Measurements from ENCODE around the gene CSF2RB.

CSF2RB gene

GRCh38 chr22:36913427-36914389, at the start of gene CSF2RB:
Gene CSF2RB, plus strand, starts transcription at chr22:36913628. Its CDS starts 8,580 bp downstream, at chr22:36922208.
- H3K36me3 ChIP-seq (ENCODE audit: control insufficient read depth, insufficient read depth, low read length), result no peaks in the 10 kb centered on the region
- H3K27me3 ChIP-seq (ENCODE audit: control insufficient read depth, insufficient read depth, low read length), result peaks cover 4% of the 10 kb centered on the region; the same call in 1 of the 2 replicates
- no peak within 1 kb of the TSS for H3K4me3 ChIP-seq (ENCODE audit: low read length)
- 0 out of 2 replicates have a peak, but pooled peaks cover 1% of the 10 kb centered on the region for H3K4me1 ChIP-seq (ENCODE audit: control insufficient read depth, insufficient read depth, low read length)
- no peaks in the 10 kb centered on the region for H3K9me3 ChIP-seq (ENCODE audit: control insufficient read depth, insufficient read depth, low read length)
- WGBS (ENCODE audit: insufficient coverage, insufficient read length), result no CpG with 5 or more reads among the region's 18 CpGs
- DNase-seq (ENCODE audit: low read depth, low spot score), result no peak
- no peak within 1 kb of the TSS for H3K27ac ChIP-seq (ENCODE audit: low read length)

GRCh38 chr22:36863979-36864378, 49.4 kb upstream of the CSF2RB start:
- Histone ChIP-seq H3K27me3 (ENCODE audit: control insufficient read depth, insufficient read depth, low read length) (no peaks in the 10 kb centered on the region), H3K36me3 (ENCODE audit: control insufficient read depth, insufficient read depth, low read length) (no peaks in the 10 kb centered on the region), H3K4me3 (ENCODE audit: low read length) (no peak overlapping the region), H3K27ac (ENCODE audit: low read length) (no peak overlapping the region), H3K9me3 (ENCODE audit: control insufficient read depth, insufficient read depth, low read length) (no peaks in the 10 kb centered on the region), H3K4me1 (ENCODE audit: control insufficient read depth, insufficient read depth, low read length) (no peaks in the 10 kb centered on the region)
- no CpG with 5 or more reads among the region's 6 CpGs for WGBS (ENCODE audit: insufficient coverage, insufficient read length)
- no peak for DNase-seq (ENCODE audit: low read depth, low spot score)

GRCh38 chr22:36864454-36865215, 48.8 kb upstream of the CSF2RB start:
- Histone ChIP-seq H3K36me3 (ENCODE audit: control insufficient read depth, insufficient read depth, low read length) (no peaks in the 10 kb centered on the region), H3K27me3 (ENCODE audit: control insufficient read depth, insufficient read depth, low read length) (no peaks in the 10 kb centered on the region), H3K9me3 (ENCODE audit: control insufficient read depth, insufficient read depth, low read length) (no peaks in the 10 kb centered on the region), H3K4me3 (ENCODE audit: low read length) (no peak overlapping the region), H3K27ac (ENCODE audit: low read length) (no peak overlapping the region), H3K4me1 (ENCODE audit: control insufficient read depth, insufficient read depth, low read length) (no peaks in the 10 kb centered on the region)
- no CpG with 5 or more reads among the region's 14 CpGs for WGBS (ENCODE audit: insufficient coverage, insufficient read length)
- no peak for DNase-seq (ENCODE audit: low read depth, low spot score)

GRCh38 chr22:36865346-36865745, 48.1 kb upstream of the CSF2RB start:
- Histone ChIP-seq H3K27ac (ENCODE audit: low read length) (no peak overlapping the region), H3K36me3 (ENCODE audit: control insufficient read depth, insufficient read depth, low read length) (no peaks in the 10 kb centered on the region), H3K4me3 (ENCODE audit: low read length) (no peak overlapping the region), H3K27me3 (ENCODE audit: control insufficient read depth, insufficient read depth, low read length) (no peaks in the 10 kb centered on the region), H3K9me3 (ENCODE audit: control insufficient read depth, insufficient read depth, low read length) (no peaks in the 10 kb centered on the region), H3K4me1 (ENCODE audit: control insufficient read depth, insufficient read depth, low read length) (no peaks in the 10 kb centered on the region)
- no peak for DNase-seq (ENCODE audit: low read depth, low spot score)
- no CpG with 5 or more reads among the region's 13 CpGs for WGBS (ENCODE audit: insufficient coverage, insufficient read length)

DNA sequence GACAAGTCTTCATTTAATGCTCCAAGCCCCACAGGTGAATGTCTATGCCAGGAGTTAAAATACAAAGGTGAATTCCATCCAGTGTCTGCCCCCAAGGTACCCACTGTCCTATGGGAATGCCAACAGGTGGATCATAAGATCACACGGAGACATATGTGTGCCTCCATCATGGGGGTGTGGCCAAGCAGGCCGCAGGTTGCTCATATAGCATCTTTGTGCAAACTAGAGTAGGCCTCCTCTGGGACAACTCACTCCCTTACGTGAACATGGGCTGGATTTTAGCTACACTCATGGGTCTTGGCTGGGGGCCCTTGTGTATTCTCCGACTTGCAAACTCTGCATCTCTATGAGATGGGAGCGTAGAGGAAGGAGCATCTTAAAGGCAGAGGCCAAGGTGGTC, 45.7 kb upstream of the CSF2RB start:
- Histone ChIP-seq H3K9me3 (ENCODE audit: control insufficient read depth, insufficient read depth, low read length) (no peaks in the 10 kb centered on the region), H3K36me3 (ENCODE audit: control insufficient read depth, insufficient read depth, low read length) (no peaks in the 10 kb centered on the region), H3K27ac (ENCODE audit: low read length) (no peak overlapping the region), H3K4me1 (ENCODE audit: control insufficient read depth, insufficient read depth, low read length) (no peaks in the 10 kb centered on the region), H3K4me3 (ENCODE audit: low read length) (no peak overlapping the region), H3K27me3 (ENCODE audit: control insufficient read depth, insufficient read depth, low read length) (no peaks in the 10 kb centered on the region)
- no CpG with 5 or more reads among the region's 5 CpGs for WGBS (ENCODE audit: insufficient coverage, insufficient read length)
- DNase-seq (ENCODE audit: low read depth, low spot score), result no peak

DNA sequence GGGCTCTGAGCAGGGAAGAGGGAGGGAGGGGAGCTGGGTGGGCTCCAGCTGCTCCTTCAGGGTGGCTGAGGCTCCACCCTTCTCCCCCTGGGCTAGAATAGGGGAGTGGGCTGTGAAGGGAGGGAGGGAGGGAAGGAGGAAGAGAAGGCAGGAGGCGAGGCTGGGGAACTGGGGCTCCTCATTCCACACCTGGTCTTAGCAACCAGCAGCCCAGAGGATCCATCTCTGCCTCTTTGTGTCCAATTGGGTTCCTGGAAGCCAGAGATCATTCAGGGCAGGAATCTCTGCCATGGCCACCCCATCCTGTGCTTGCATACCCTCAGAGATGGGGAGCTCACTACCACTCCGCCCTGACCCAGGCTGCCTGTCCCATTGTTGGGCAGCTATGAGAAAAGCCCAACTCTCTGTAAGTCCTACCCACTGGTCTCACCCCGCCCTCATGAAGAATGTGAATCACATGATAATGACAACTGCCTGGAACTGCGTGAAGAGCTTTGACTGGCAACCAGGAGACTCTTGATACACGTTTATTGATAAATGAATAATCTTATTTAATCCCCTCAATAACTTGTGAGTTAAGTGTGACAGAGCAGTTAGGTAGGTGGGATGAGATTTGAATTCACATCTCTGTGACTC, 44.8 kb upstream of the CSF2RB start:
- Histone ChIP-seq H3K9me3 (ENCODE audit: control insufficient read depth, insufficient read depth, low read length) (no peaks in the 10 kb centered on the region), H3K27me3 (ENCODE audit: control insufficient read depth, insufficient read depth, low read length) (no peaks in the 10 kb centered on the region), H3K4me3 (ENCODE audit: low read length) (no peak overlapping the region), H3K27ac (ENCODE audit: low read length) (no peak overlapping the region), H3K36me3 (ENCODE audit: control insufficient read depth, insufficient read depth, low read length) (no peaks in the 10 kb centered on the region), H3K4me1 (ENCODE audit: control insufficient read depth, insufficient read depth, low read length) (no peaks in the 10 kb centered on the region)
- no peak for DNase-seq (ENCODE audit: low read depth, low spot score)
- WGBS (ENCODE audit: insufficient coverage, insufficient read length), result no CpG with 5 or more reads among the region's 5 CpGs

DNA sequence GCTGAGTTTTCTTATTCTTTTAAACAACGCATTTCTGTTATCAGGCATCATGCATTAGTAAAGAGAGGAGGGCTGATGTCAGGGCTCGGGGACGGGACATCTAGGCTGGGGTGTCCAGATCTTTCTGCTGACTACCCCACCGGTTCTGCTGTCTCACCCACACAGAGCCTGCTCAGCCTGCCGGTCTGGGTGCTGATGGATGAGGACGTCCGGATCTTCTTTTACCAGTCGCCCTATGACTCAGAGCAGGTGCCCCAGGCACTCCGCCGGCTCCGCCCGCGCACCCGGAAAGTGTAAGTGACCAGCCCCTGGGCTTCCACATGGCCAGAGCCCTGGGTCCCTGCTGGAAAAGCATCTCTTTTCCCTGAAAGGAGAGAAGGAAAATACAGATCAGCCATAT, 43.2 kb upstream of the CSF2RB start:
- Histone ChIP-seq H3K4me1 (ENCODE audit: control insufficient read depth, insufficient read depth, low read length) (no peaks in the 10 kb centered on the region), H3K36me3 (ENCODE audit: control insufficient read depth, insufficient read depth, low read length) (no peaks in the 10 kb centered on the region), H3K4me3 (ENCODE audit: low read length) (no peak overlapping the region), H3K9me3 (ENCODE audit: control insufficient read depth, insufficient read depth, low read length) (no peaks in the 10 kb centered on the region), H3K27me3 (ENCODE audit: control insufficient read depth, insufficient read depth, low read length) (no peaks in the 10 kb centered on the region), H3K27ac (ENCODE audit: low read length) (no peak overlapping the region)
- no CpG with 5 or more reads among the region's 14 CpGs for WGBS (ENCODE audit: insufficient coverage, insufficient read length)
- DNase-seq (ENCODE audit: low read depth, low spot score), result no peak

DNA sequence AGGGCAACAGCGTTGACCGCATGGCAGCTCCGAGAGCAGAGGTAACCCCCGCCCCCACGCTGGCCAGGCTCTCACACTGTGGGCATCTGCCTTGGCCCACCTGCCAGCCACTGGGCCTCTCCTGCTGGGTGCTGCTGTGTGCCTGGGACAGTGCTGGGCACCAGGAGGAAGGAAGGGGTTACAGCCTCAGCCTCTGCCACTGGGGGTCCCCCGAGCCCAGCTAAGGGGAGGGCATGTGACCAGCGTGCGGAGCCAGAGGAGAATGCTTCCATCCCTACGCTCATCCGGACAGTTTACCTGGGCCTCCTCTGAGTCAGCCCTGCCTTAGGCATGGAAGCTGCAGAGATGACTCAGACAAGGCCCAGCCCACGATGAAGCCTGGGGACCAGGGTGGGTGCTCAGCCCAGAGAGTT, 41.8 kb upstream of the CSF2RB start:
- Histone ChIP-seq H3K36me3 (ENCODE audit: control insufficient read depth, insufficient read depth, low read length) (no peaks in the 10 kb centered on the region), H3K4me1 (ENCODE audit: control insufficient read depth, insufficient read depth, low read length) (no peaks in the 10 kb centered on the region), H3K9me3 (ENCODE audit: control insufficient read depth, insufficient read depth, low read length) (no peaks in the 10 kb centered on the region), H3K27me3 (ENCODE audit: control insufficient read depth, insufficient read depth, low read length) (no peaks in the 10 kb centered on the region), H3K4me3 (ENCODE audit: low read length) (no peak overlapping the region), H3K27ac (ENCODE audit: low read length) (no peak overlapping the region)
- DNase-seq (ENCODE audit: low read depth, low spot score), result no peak
- no CpG with 5 or more reads among the region's 11 CpGs for WGBS (ENCODE audit: insufficient coverage, insufficient read length)

DNA sequence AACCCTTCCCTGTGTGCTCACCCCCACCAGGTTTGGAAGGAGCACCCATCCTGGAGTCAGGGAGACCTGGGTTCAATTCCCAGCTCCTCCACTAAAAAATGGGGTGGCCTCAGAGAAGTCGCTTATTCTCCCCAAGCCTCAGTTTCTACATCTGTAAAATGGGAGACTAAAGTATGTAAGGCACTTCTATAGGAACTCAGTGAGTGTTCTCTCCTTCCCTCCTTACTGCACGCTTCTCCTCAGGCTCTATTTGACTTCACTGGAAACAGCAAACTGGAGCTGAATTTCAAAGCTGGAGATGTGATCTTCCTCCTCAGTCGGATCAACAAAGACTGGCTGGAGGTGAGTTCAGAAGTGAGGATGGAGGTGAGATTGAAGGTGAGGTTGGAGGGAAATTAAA, 41.3 kb upstream of the CSF2RB start:
- no peaks in the 10 kb centered on the region for H3K36me3 ChIP-seq (ENCODE audit: control insufficient read depth, insufficient read depth, low read length)
- no peak for DNase-seq (ENCODE audit: low read depth, low spot score)
- H3K27me3 ChIP-seq (ENCODE audit: control insufficient read depth, insufficient read depth, low read length), result no peaks in the 10 kb centered on the region
- H3K27ac ChIP-seq (ENCODE audit: low read length), result no peak overlapping the region
- no peak overlapping the region for H3K4me3 ChIP-seq (ENCODE audit: low read length)
- no CpG with 5 or more reads among the region's 3 CpGs for WGBS (ENCODE audit: insufficient coverage, insufficient read length)
- H3K4me1 ChIP-seq (ENCODE audit: control insufficient read depth, insufficient read depth, low read length), result no peaks in the 10 kb centered on the region
- H3K9me3 ChIP-seq (ENCODE audit: control insufficient read depth, insufficient read depth, low read length), result no peaks in the 10 kb centered on the region

- WGBS (ENCODE audit: insufficient coverage, insufficient read length), result 100% methylated on average over 2 of the region's 2 CpGs
- H3K36me3 ChIP-seq (ENCODE audit: control insufficient read depth, insufficient read depth, low read length), result no peaks in the 10 kb centered on the region
These were observed 40.4 kb upstream of the CSF2RB start for GRCh38 chr22:36872866-36873498.

More at GRCh38 chr22:36872866-36873498, 40.4 kb upstream of the CSF2RB start:
- Histone ChIP-seq H3K4me3 (ENCODE audit: low read length) (no peak overlapping the region), H3K27ac (ENCODE audit: low read length) (no peak overlapping the region), H3K9me3 (ENCODE audit: control insufficient read depth, insufficient read depth, low read length) (no peaks in the 10 kb centered on the region), H3K27me3 (ENCODE audit: control insufficient read depth, insufficient read depth, low read length) (no peaks in the 10 kb centered on the region), H3K4me1 (ENCODE audit: control insufficient read depth, insufficient read depth, low read length) (0 out of 2 replicates have a peak, but pooled peaks cover 1% of the 10 kb centered on the region)
- no peak for DNase-seq (ENCODE audit: low read depth, low spot score)
